ENCODE data around the gene CFAP65.

DNA sequence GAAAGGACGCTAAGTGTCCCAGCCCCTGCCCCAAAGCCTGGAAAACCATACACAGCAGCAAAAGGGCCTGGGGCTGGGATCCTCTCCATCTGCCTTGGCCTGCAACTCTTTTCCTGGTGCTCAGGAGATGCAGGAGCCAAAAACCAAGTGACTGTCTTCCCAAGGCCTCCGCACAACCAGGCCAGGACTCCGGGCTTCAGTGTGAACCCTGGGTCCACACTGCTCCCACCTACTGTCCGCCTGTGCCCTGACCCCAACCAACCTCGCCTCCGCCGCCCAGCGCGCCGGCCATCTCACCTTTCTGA lies 57.4 kb downstream of the CFAP65 start:
- TF ChIP-seq, protein P1, sequence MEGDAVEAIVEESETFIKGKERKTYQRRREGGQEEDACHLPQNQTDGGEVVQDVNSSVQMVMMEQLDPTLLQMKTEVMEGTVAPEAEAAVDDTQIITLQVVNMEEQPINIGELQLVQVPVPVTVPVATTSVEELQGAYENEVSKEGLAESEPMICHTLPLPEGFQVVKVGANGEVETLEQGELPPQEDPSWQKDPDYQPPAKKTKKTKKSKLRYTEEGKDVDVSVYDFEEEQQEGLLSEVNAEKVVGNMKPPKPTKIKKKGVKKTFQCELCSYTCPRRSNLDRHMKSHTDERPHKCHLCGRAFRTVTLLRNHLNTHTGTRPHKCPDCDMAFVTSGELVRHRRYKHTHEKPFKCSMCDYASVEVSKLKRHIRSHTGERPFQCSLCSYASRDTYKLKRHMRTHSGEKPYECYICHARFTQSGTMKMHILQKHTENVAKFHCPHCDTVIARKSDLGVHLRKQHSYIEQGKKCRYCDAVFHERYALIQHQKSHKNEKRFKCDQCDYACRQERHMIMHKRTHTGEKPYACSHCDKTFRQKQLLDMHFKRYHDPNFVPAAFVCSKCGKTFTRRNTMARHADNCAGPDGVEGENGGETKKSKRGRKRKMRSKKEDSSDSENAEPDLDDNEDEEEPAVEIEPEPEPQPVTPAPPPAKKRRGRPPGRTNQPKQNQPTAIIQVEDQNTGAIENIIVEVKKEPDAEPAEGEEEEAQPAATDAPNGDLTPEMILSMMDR (IDR thresholded peaks at IDR 0.05): no peak
- TF ChIP-seq POLR2A (IDR thresholded peaks at IDR 0.05): no peak

Data from vagina (tissue), 2 donors.